HCT116 (cell line): ENCODE results near the gene TNFAIP8. TPM values are rescaled to one million over a fixed set of nuclear protein-coding genes. Genes with fewer than 3 reads are reported as not detected.

Experiments used
- ATAC-seq: fragments of 200-7000 bp; cut with Tn5 transposase; 2 replicates; pipeline ENCODE4 v1.9.1; 2020; ENCODE audit warnings: mild to moderate bottlenecking, moderate library complexity
- BruUV-seq: library from RNA; stranded (reverse); fragments of 400-500 nt; replicated peaks from 2 replicates; lab custom pipeline; 2021; lab: Mats Ljungman, UMichigan
- CTCF ChIA-PET: fragments of 300-600 bp; sonication (Branson Sonifier 250); formaldehyde crosslinking; loops from one replicate; lab custom pipeline; 2021; ENCODE audit warnings: antibody characterized with exemption; lab: Charles Lee
- POLR2A ChIA-PET: fragments of 300-600, 350-600 bp; sonication (Branson Sonifier 250); formaldehyde crosslinking; loops from one replicate; lab custom pipeline; 2021; ENCODE audit warnings: antibody characterized with exemption; lab: Charles Lee
- RAD21 ChIA-PET, 2 experiments: fragments of 300-600 bp; sonication (Branson Sonifier 250); formaldehyde crosslinking; loops; one replicate each; lab custom pipeline; 2023; ENCODE audit warnings: low total read pairs in 2 of 2; ENCODE audit not compliant: uncharacterized antibody in 2 of 2, unreplicated experiment in 2 of 2, low non-redundant PET in 1 of 2; lab: Charles Lee
- DNase-seq: peaks from one replicate; pipeline ENCODE4 v3.0.0-alpha.2; 2010; ENCODE audit warnings: low read depth, low spot score
- H2AFZ ChIP-seq: fragments of 200-600 bp; shearing (Covaris generic), sonication (generic); 2 replicates; pipeline ENCODE4 v1.6.1; 2017; ENCODE audit warnings: low read depth, mixed run types, mixed read lengths, antibody characterized with exemption, low read length; ENCODE audit not compliant: poor library complexity, severe bottlenecking
- H3K27ac ChIP-seq: 2 replicates; pipeline ENCODE4 v1.5.1; 2012; ENCODE audit warnings: low read depth, low read length
- H3K27me3 ChIP-seq: fragments of 200-600 bp; sonication (generic); 2 replicates; pipeline ENCODE4 v1.6.1; 2016; ENCODE audit warnings: mixed run types, low read length, mixed read lengths; ENCODE audit not compliant: insufficient read depth
- H3K36me3 ChIP-seq, 2 experiments: fragments of 200-500 bp in 1 of 2; fragments of 200-600 bp in 1 of 2; sonication (Bioruptor generic) in 1 of 2; sonication (generic) in 1 of 2; 2 replicates each; pipeline versions ENCODE4 v1.5.1 to v1.6.1; 2014 to 2016; ENCODE audit warnings: low read length in 2 of 2, inconsistent platforms in 1 of 2, mixed read lengths in 1 of 2, mixed run types in 1 of 2; ENCODE audit not compliant: insufficient read depth in 2 of 2, control insufficient read depth in 1 of 2
- H3K4me1 ChIP-seq, 2 experiments: fragments of 200-600 bp in 1 of 2; sonication (generic) in 1 of 2; 2 replicates each; pipeline versions ENCODE4 v1.5.1 to v1.6.1; 2012 to 2017; ENCODE audit warnings: low read length in 2 of 2, inconsistent platforms in 1 of 2, mild to moderate bottlenecking in 1 of 2, mixed read lengths in 1 of 2, mixed run types in 1 of 2, moderate library complexity in 1 of 2; ENCODE audit not compliant: insufficient read depth in 2 of 2, control insufficient read depth in 1 of 2
- H3K4me2 ChIP-seq: fragments of 200-600 bp; sonication (generic); 2 replicates; pipeline ENCODE4 v1.6.1; 2017; ENCODE audit warnings: mixed run types, low read length, mixed read lengths
- H3K4me3 ChIP-seq, 2 experiments: fragments of 200-600 bp in 1 of 2; sonication (generic) in 1 of 2; replicated peaks in 1 of 2; 2 replicates each; pipeline ENCODE4 v1.5.1; 2011 to 2016; ENCODE audit warnings: low read length in 2 of 2, control low read depth in 1 of 2, low read depth in 1 of 2, mild to moderate bottlenecking in 1 of 2, mixed read lengths in 1 of 2, mixed run types in 1 of 2
- H3K79me2 ChIP-seq: fragments of 200-600 bp; sonication (generic); 2 replicates; pipeline ENCODE4 v1.6.1; 2017; ENCODE audit warnings: mild to moderate bottlenecking, mixed run types, low read length, moderate library complexity, mixed read lengths; ENCODE audit not compliant: insufficient read depth
- H3K9ac ChIP-seq: fragments of 200-600 bp; sonication (generic); 2 replicates; pipeline ENCODE4 v1.6.1; 2016; ENCODE audit warnings: low read length, mixed read lengths
- H3K9me2 ChIP-seq: fragments of 200-600 bp; sonication (generic), shearing (Covaris generic); 2 replicates; pipeline ENCODE4 v1.6.1; 2017; ENCODE audit warnings: mixed run types, mild to moderate bottlenecking, moderate library complexity; ENCODE audit not compliant: insufficient read depth
- H3K9me3 ChIP-seq, 2 experiments: fragments of 200-500 bp in 1 of 2; fragments of 200-600 bp in 1 of 2; sonication (Bioruptor generic) in 1 of 2; sonication (generic) in 1 of 2; 2 replicates each; pipeline ENCODE4 v1.6.1; 2014 to 2017; ENCODE audit warnings: low read length in 2 of 2, mixed read lengths in 2 of 2, inconsistent platforms in 1 of 2, low read depth in 1 of 2, mild to moderate bottlenecking in 1 of 2, mixed run types in 1 of 2, moderate library complexity in 1 of 2; ENCODE audit not compliant: control insufficient read depth in 1 of 2, insufficient read depth in 1 of 2
- H4K20me1 ChIP-seq: fragments of 200-600 bp; sonication (generic), shearing (Covaris generic); 2 replicates; pipeline ENCODE4 v1.6.1; 2017; ENCODE audit warnings: mixed run types, mild to moderate bottlenecking, moderate library complexity; ENCODE audit not compliant: insufficient read depth
- ATF3 ChIP-seq: IDR thresholded peaks from 2 replicates; pipeline ENCODE4 v1.6.1; 2012
- CBX3 ChIP-seq: IDR thresholded peaks from 2 replicates; pipeline ENCODE4 v1.6.1; 2012; ENCODE audit warnings: low read depth
- CEBPB ChIP-seq: IDR thresholded peaks from 2 replicates; pipeline ENCODE4 v1.6.1; 2012; ENCODE audit warnings: low read depth
- EGR1 ChIP-seq: IDR thresholded peaks from 2 replicates; pipeline ENCODE4 v1.6.1; 2012; ENCODE audit warnings: low read depth
- ELF1 ChIP-seq: IDR thresholded peaks from 2 replicates; pipeline ENCODE4 v1.6.1; 2012; ENCODE audit warnings: low read depth, borderline replicate concordance
- EZH2 ChIP-seq: fragments of 200-600 bp; sonication (generic); IDR thresholded peaks from 2 replicates; pipeline ENCODE4 v1.6.1; 2017; ENCODE audit warnings: antibody characterized with exemption, mixed run types
- EZH2phosphoT487 ChIP-seq: fragments of 200-600 bp; IDR thresholded peaks from 2 replicates; pipeline ENCODE4 v1.6.1; 2018; ENCODE audit warnings: antibody characterized with exemption, borderline replicate concordance
- FOSL1 ChIP-seq: IDR thresholded peaks from 2 replicates; pipeline ENCODE4 v1.6.1; 2012; ENCODE audit warnings: low read depth
- POLR2AphosphoS5 ChIP-seq: IDR thresholded peaks from 2 replicates; pipeline ENCODE4 v1.6.1; 2011; ENCODE audit warnings: mild to moderate bottlenecking, low read depth, low read length, moderate library complexity
- RAD21 ChIP-seq: IDR thresholded peaks from 2 replicates; pipeline ENCODE4 v1.6.1; 2012; ENCODE audit warnings: low read depth, mild to moderate bottlenecking
- SIN3A ChIP-seq: IDR thresholded peaks from 2 replicates; pipeline ENCODE4 v1.6.1; 2012; ENCODE audit warnings: low read depth
- SRF ChIP-seq: IDR thresholded peaks from 2 replicates; pipeline ENCODE4 v1.6.1; 2012; ENCODE audit warnings: low read depth
- ZBTB33 ChIP-seq: IDR thresholded peaks from 2 replicates; pipeline ENCODE4 v1.6.1; 2011; ENCODE audit warnings: mild to moderate bottlenecking, low read length, moderate library complexity; ENCODE audit not compliant: insufficient replicate concordance; ENCODE audit errors: extremely low read depth
- ZFX ChIP-seq: fragments of 450-650 bp; IDR thresholded peaks from 2 replicates; pipeline ENCODE4 v1.6.1; 2017
- ZNF274 ChIP-seq: fragments of 200-500 bp; sonication (Bioruptor generic); IDR thresholded peaks from 2 replicates; pipeline ENCODE4 v1.6.1; 2014; ENCODE audit warnings: mild to moderate bottlenecking, low read depth, low read length, inconsistent platforms
- intact Hi-C: fragments of 100-400 bp; cut with micrococcal nuclease; formaldehyde crosslinking; loops from 2 replicates; pipeline ENCODE4 v1.10.0; 2022
- total RNA-seq: library from RNA; stranded (reverse); gene quantifications from one replicate; pipeline ENCODE4 v1.2.1, GENCODE V29; 2021; ENCODE audit not compliant: unreplicated experiment
- TF ChIP-seq, protein P1 (sequence below), 3 experiments: fragments of 200-600 bp in 1 of 3; sonication (generic) in 1 of 3; IDR thresholded peaks in 2 of 3; conservative IDR thresholded peaks in 1 of 3; 2 replicates each; pipeline ENCODE4 v1.5.1; 2012 to 2017; ENCODE audit warnings: low read depth in 2 of 3, low read length in 2 of 3, antibody characterized with exemption in 1 of 3, borderline replicate concordance in 1 of 3, control low read depth in 1 of 3, mild to moderate bottlenecking in 1 of 3, mixed read lengths in 1 of 3, mixed run types in 1 of 3, moderate library complexity in 1 of 3; ENCODE audit not compliant: insufficient read depth in 1 of 3

TNFAIP8 gene
- total RNA-seq, 1 experiment from 2014 or later: 18.4 TPM

DNA sequence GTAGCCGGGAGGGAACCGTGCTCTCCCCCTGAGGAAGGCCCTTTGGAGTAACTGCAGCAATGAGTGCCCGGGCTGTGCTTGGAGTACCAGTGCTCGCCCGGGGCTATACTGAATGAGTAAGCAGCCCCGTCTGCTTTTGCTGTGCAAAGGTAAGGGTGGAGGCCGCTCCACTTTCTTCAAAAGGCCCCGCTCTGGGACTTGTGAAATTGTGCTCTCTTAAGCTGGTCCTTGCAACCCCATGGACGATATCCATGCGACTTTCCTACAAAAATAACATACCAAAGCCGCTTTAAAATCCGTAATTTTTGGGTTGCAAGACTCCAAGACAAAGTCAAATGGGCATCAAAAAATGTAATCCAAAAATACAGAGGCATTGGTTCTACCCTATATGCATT lies 578 bp upstream of the TNFAIP8 start:
- ATAC-seq: no peak
- no peak overlapping the region for H3K4me3 ChIP-seq
- BruUV-seq: no TSS peak
- ChIA-PET RAD21 (no interaction called here), POLR2A (no interaction called here), CTCF (no interaction called here)
- no peak overlapping the region for H2AFZ ChIP-seq
- H3K9ac ChIP-seq: no peak overlapping the region
- no peak overlapping the region for H3K27ac ChIP-seq
- no peak for DNase-seq
- no peak overlapping the region for H3K4me2 ChIP-seq
- no peaks in the 10 kb centered on the region for H3K27me3 ChIP-seq
- TF ChIP-seq ATF3: no peak
- TF ChIP-seq ELF1: no peak
- TF ChIP-seq, protein P1, sequence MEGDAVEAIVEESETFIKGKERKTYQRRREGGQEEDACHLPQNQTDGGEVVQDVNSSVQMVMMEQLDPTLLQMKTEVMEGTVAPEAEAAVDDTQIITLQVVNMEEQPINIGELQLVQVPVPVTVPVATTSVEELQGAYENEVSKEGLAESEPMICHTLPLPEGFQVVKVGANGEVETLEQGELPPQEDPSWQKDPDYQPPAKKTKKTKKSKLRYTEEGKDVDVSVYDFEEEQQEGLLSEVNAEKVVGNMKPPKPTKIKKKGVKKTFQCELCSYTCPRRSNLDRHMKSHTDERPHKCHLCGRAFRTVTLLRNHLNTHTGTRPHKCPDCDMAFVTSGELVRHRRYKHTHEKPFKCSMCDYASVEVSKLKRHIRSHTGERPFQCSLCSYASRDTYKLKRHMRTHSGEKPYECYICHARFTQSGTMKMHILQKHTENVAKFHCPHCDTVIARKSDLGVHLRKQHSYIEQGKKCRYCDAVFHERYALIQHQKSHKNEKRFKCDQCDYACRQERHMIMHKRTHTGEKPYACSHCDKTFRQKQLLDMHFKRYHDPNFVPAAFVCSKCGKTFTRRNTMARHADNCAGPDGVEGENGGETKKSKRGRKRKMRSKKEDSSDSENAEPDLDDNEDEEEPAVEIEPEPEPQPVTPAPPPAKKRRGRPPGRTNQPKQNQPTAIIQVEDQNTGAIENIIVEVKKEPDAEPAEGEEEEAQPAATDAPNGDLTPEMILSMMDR (IDR thresholded peaks at IDR 0.05 in 2 of 3, conservative IDR thresholded peaks at IDR 0.05 in 1 of 3; ENCODE audit: borderline replicate concordance in 1 of 3, insufficient read depth in 1 of 3, low read depth in 2 of 3, low read length in 2 of 3): no peak
- TF ChIP-seq ZBTB33: no peak
- no peak for TF ChIP-seq ZFX
- no peak for TF ChIP-seq EZH2phosphoT487
- no peak for TF ChIP-seq SIN3A
- no peak for TF ChIP-seq CBX3
- TF ChIP-seq EZH2: no peak
- no peak for TF ChIP-seq FOSL1
- no peak for TF ChIP-seq POLR2AphosphoS5
- no peak for TF ChIP-seq SRF
- TF ChIP-seq RAD21: no peak
- no peak for TF ChIP-seq CEBPB
- no peak for TF ChIP-seq EGR1
- TF ChIP-seq ZNF274: no peak
- no peaks in the 10 kb centered on the region for H3K9me3 ChIP-seq
- no peaks in the 10 kb centered on the region for H4K20me1 ChIP-seq
- H3K4me1 ChIP-seq: no peaks in the 10 kb centered on the region
- intact Hi-C loops: no loop called here
- H3K79me2 ChIP-seq: no peaks in the 10 kb centered on the region
- no peaks in the 10 kb centered on the region for H3K36me3 ChIP-seq
- no peaks in the 10 kb centered on the region for H3K9me2 ChIP-seq
